Measurements from ENCODE around the gene ATXN7L1.

GRCh38 chr7:105691082-105691679, 185.2 kb downstream of the ATXN7L1 start:
- TF ChIP-seq, protein P1, sequence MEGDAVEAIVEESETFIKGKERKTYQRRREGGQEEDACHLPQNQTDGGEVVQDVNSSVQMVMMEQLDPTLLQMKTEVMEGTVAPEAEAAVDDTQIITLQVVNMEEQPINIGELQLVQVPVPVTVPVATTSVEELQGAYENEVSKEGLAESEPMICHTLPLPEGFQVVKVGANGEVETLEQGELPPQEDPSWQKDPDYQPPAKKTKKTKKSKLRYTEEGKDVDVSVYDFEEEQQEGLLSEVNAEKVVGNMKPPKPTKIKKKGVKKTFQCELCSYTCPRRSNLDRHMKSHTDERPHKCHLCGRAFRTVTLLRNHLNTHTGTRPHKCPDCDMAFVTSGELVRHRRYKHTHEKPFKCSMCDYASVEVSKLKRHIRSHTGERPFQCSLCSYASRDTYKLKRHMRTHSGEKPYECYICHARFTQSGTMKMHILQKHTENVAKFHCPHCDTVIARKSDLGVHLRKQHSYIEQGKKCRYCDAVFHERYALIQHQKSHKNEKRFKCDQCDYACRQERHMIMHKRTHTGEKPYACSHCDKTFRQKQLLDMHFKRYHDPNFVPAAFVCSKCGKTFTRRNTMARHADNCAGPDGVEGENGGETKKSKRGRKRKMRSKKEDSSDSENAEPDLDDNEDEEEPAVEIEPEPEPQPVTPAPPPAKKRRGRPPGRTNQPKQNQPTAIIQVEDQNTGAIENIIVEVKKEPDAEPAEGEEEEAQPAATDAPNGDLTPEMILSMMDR (IDR thresholded peaks at IDR 0.05): no peak
- no peak for TF ChIP-seq POLR2A (IDR thresholded peaks at IDR 0.05)
